Psoas muscle (tissue), 8 donors: ENCODE data around the gene EPO. TPM values are rescaled to one million over a fixed set of nuclear protein-coding genes. Genes with fewer than 3 reads are reported as not detected.
"Not testable (repeated sequence)": the region's sequence is repeated elsewhere in the genome, so short reads cannot be mapped to it uniquely, and the experiment has no call there.

Experiments used
- ATAC-seq, 4 donors: fragments of 200-7000 bp; cut with Tn5 transposase; one replicate each; pipeline ENCODE4 v1.9.1; 2020; ENCODE audit warnings: moderate library complexity in 3 of 4, mild to moderate bottlenecking in 2 of 4
- DNase-seq, 2 donors: peaks; one replicate each; pipeline ENCODE4 v3.0.0-alpha.2; 2020
- H3K27ac ChIP-seq: fragments of 200-600 bp; one replicate; pipeline ENCODE4 v1.8.0; 2022
- H3K27me3 ChIP-seq, 3 donors: fragments of 200-600 bp in 1 of 3; one replicate each; pipeline versions ENCODE4 v1.6.1 to v1.8.0; 2013 to 2022; ENCODE audit warnings: low read length in 2 of 3, mild to moderate bottlenecking in 2 of 3, moderate library complexity in 1 of 3; ENCODE audit not compliant: insufficient read depth in 3 of 3
- H3K36me3 ChIP-seq, 2 donors: fragments of 200-600 bp in 1 of 2; one replicate each; pipeline versions ENCODE4 v1.6.1 to v1.8.0; 2013 to 2022; ENCODE audit warnings: low read depth in 1 of 2, mild to moderate bottlenecking in 1 of 2, moderate library complexity in 1 of 2; ENCODE audit not compliant: insufficient read depth in 1 of 2
- H3K4me1 ChIP-seq: fragments of 200-600 bp; one replicate; pipeline ENCODE4 v1.8.0; 2022
- H3K4me3 ChIP-seq: fragments of 200-600 bp; one replicate; pipeline ENCODE4 v1.8.0; 2022; ENCODE audit warnings: mild to moderate bottlenecking
- H3K9me3 ChIP-seq: fragments of 200-600 bp; one replicate; pipeline ENCODE4 v1.8.0; 2022
- CTCF ChIP-seq: fragments of 200-600 bp; IDR thresholded peaks from one replicate; pipeline ENCODE4 v1.8.0; 2022; ENCODE audit warnings: antibody characterized with exemption
- WGBS, 3 donors: extraction: QIAGEN DNeasy Blood & Tissue Kit; methylation state at CpG; one replicate each; pipeline versions ENCODE4 v1.1.6 to v1.1.7; 2013; 5-methylcytosine and 5-hydroxymethylcytosine counted together
- intact Hi-C, 2 donors: fragments of 100-400 bp; cut with DNase I; formaldehyde crosslinking; loops; one replicate each; pipeline versions ENCODE4 v1.11.0 to v1.14.2; 2022
- polyA plus RNA-seq, 3 donors: library from polyadenylated mRNA; stranded (reverse); fragments of 200-250 nt; gene quantifications; one replicate each; pipeline ENCODE4 v1.2.3, GENCODE V29; 2013
- total RNA-seq, 4 donors: library from RNA; stranded (reverse); fragmentation: NEBNext Ultra II Directional in 2 of 4; extraction: Animal tissue kit (Norgen Biotek cat#: 25700) in 2 of 4; gene quantifications; one replicate each; pipeline versions ENCODE4 v1.2.1 to v1.2.4, GENCODE V29; 2021 to 2023
- donor health status: healthy with polysubstance abuse.
- donor health status: DM: no; HTN: no; CAD: no; lungs with moderate emphysema.
- donor health status: Bipolar disorder and iron deficiency.
- donor health status: healthy.
- donor health status: DM: yes; HTN: yes; CAD: no.
- donor health status: DM: no; HTN: no; CAD: no.
- donor health status: DM: no; HTN: no; CAD: no.
- donor health status: DM: yes; HTN: yes; CAD: no.

Gene EPO
- total and polyA plus RNA-seq, 7 donors = not detected

GRCh38 chr7:100699018-100699417, 21.2 kb upstream of the EPO start:
- ATAC-seq (no peak), DNase-seq (no peak)
- Histone ChIP-seq H3K4me1 (no peaks in the 10 kb centered on the region), H3K36me3 (no peaks in the 10 kb centered on the region), H3K27me3 (peaks cover 0 to 2% (median 0%) of the 10 kb centered on the region in 3 donors), H3K4me3 (no peak overlapping the region), H3K27ac (no peak overlapping the region), H3K9me3 (no peaks in the 10 kb centered on the region)
- 60 to 69% (median 63%) methylated on average over 6 of the region's 6 CpGs for WGBS, 3 donors
- intact Hi-C loops = no loop called here
- TF ChIP-seq CTCF = no peak

GRCh38 chr7:100701089-100701488, 19.2 kb upstream of the EPO start:
- H3K36me3 ChIP-seq, H3K27ac ChIP-seq, DNase-seq, H3K4me3 ChIP-seq, H3K9me3 ChIP-seq, ATAC-seq, H3K4me1 ChIP-seq, H3K27me3 ChIP-seq: not testable (repeated sequence)
- intact Hi-C loops = loop anchor here in 1 of 2 donors (5.0 kb wide), 1 partner anchor 151 kb away; the partner anchor contains the start of gene SLC12A9
- WGBS, 3 donors = 38 to 80% (median 52%) methylated on average over 3 of the region's 3 CpGs

GRCh38 chr7:100705320-100705752, 14.9 kb upstream of the EPO start:
- peak; percentile 90 for TF ChIP-seq CTCF
- intact Hi-C loops = loop anchor here in 1 of 2 donors (2.0 to 5.0 kb wide), 2 partner anchors 147 to 353 kb away; partner anchors contain the start of gene SLC12A9
- WGBS, 3 donors = 0 to 1% (median 0%) methylated on average over 17 to 25 of the region's 25 CpGs

GRCh38 chr7:100705753-100706671, 14.3 kb upstream of the EPO start, which contains the start of gene POP7:
TSS of gene POP7 (plus strand) at chr7:100706121. CDS start at chr7:100706831, 710 bp downstream.
- Histone ChIP-seq H3K36me3 (peaks cover 0 to 19% of the 10 kb centered on the region in 2 donors), H3K27ac (peak within 1 kb of the TSS; percentile 89), H3K4me3 (peak within 1 kb of the TSS; percentile 80), H3K9me3 (no peaks in the 10 kb centered on the region), H3K27me3 (no peaks in the 10 kb centered on the region), H3K4me1 (peaks cover 13% of the 10 kb centered on the region)
- TF ChIP-seq CTCF = no peak
- DNase-seq (peak; percentile 99 to 100), ATAC-seq (peak; percentile 99)
- WGBS, 3 donors = 0 to 1% (median 0%) methylated on average over 77 to 86 of the region's 86 CpGs
- intact Hi-C loops = loop anchor here in 1 of 2 donors (2.0 to 5.0 kb wide), 2 partner anchors 146 to 353 kb away; partner anchors contain the start of gene SLC12A9

More at GRCh38 chr7:100705320-100705752, 14.9 kb upstream of the EPO start:
- peaks cover 13% of the 10 kb centered on the region for H3K4me1 ChIP-seq
- peaks cover 0 to 19% of the 10 kb centered on the region in 2 donors for H3K36me3 ChIP-seq
- H3K27ac ChIP-seq = peak overlapping the region; percentile 89
- H3K9me3 ChIP-seq = no peaks in the 10 kb centered on the region
- peak overlapping the region; percentile 80 for H3K4me3 ChIP-seq
- ATAC-seq (peak; percentile 77 to 85 (median 80)), DNase-seq (peak; percentile 81 to 88)
- H3K27me3 ChIP-seq = no peaks in the 10 kb centered on the region
